Activated gamma-delta T cell treated with Interleukin-2 at 50 U/mL for 16 hours (primary cell): ENCODE data around the gene DAG1.

Experiments
- DNase-seq: peaks from one replicate; pipeline ENCODE4 v3.0.0-alpha.2; 2020

Gene DAG1

GRCh38 chr3:49554633-49555265 lies 84.7 kb downstream of the DAG1 start:
- peak; percentile 51 for DNase-seq

- DNase-seq: no peak
Observed at GRCh38 chr3:49556500-49557275, 86.6 kb downstream of the DAG1 start.

GRCh38 chr3:49563040-49563578 lies 93.0 kb downstream of the DAG1 start:
- no peak for DNase-seq

DNA sequence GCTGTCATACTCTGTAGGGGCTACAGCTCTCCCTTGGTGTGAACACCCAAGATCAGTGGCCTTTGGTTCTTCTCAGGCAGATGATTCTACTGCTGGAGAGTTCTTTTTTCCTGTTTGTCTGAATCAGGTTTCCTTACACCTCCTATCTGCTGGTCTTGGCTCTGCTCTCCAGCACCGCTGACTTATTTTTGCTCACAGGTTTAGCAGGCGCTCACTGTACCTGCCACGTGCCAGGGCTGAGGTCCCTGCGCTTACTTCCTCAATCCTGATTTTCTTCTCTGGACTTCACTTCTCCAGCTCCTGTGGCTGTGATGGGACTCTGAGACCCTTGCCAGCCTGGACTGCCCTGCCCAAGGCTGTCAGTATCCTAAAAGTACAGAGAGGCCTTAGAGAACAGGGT lies 93.7 kb downstream of the DAG1 start:
- no peak for DNase-seq

DNA sequence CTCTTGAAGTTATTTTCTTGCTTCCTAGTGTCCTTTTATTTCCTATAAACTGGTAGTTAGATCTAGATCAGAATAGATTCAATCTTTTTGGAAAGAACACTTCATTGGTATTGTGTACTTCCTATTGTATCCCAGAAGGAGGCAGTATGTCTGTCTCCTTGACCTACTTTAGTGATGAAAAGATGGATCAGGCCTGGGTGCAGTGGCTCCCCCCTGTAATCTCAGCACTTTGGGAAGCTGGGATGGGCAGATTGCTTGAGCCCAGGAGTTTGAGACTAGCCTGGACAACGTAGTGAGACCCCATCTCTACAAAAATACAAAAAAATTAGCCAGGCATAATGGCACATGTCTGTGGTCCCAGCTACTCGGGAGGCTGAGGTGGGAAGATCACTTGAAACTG lies 96.2 kb downstream of the DAG1 start:
- no peak for DNase-seq

DNA sequence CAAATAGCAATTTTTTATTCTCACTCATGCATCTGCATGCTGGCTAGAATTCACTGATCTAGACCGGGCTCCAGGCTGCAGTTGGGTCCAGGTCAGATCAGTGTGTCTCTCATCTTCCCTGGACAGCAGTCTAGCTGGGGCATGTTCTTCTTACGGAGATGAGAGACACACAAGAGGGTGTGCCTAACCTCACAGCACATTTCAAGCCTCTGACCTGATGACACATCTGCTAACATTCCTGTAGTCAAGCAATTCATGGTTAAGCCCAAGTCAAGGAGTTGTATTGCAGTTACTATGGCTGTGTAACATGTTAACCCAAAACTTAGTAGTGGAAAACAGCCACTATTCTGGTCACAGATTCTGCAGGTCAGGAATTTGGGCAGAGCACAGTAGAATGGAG lies 97.3 kb downstream of the DAG1 start:
- DNase-seq: no peak

GRCh38 chr3:49568965-49569364 lies 98.9 kb downstream of the DAG1 start:
- DNase-seq: no peak

- no peak for DNase-seq
Observed at GRCh38 chr3:49570028-49570654, 100.1 kb downstream of the DAG1 start.

DNA sequence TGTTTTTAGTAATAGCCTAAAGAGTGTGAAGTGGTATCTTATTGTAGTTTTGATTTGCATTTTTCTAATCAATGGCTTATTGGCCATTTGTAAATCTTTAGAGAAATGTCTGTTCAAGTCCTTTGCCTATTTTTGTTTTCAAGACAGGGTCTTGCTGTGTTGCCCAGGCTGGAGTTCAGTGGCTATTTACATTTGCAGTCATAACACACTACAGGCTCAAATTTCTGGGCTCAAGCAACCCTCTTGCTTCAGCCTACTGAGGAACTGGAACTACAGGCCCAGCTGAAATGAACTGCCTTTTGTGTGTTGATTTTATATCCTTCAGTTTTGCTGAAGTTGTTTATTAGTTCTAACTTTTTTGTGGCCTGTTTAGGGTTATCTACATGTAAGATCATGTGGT lies 112.1 kb downstream of the DAG1 start:
- no peak for DNase-seq
